Muscle layer of duodenum (tissue), 2 donors: ENCODE results near the gene CMTM7.
"Not testable (repeated sequence)": the region's sequence is repeated elsewhere in the genome, so short reads cannot be mapped to it uniquely, and the experiment has no call there.

ENCODE experiments used
- H3K27ac ChIP-seq: one replicate; pipeline ENCODE4 v1.7.0; 2013; ENCODE audit warnings: mild to moderate bottlenecking, low read length
- H3K27me3 ChIP-seq: one replicate; pipeline ENCODE4 v1.7.0; 2013; ENCODE audit warnings: low read depth, mild to moderate bottlenecking, control low read depth, low read length
- H3K36me3 ChIP-seq, 2 donors: one replicate each; pipeline ENCODE4 v1.7.0; 2013; ENCODE audit warnings: low read length in 2 of 2, control low read depth in 1 of 2, mild to moderate bottlenecking in 1 of 2; ENCODE audit not compliant: insufficient read depth in 2 of 2, control insufficient read depth in 1 of 2
- H3K4me1 ChIP-seq, 2 donors: one replicate each; pipeline ENCODE4 v1.7.0; 2013; ENCODE audit warnings: low read length in 2 of 2, mild to moderate bottlenecking in 2 of 2, control low read depth in 1 of 2, moderate library complexity in 1 of 2; ENCODE audit not compliant: insufficient read depth in 2 of 2, control insufficient read depth in 1 of 2
- H3K4me3 ChIP-seq, 2 donors: one replicate each; pipeline ENCODE4 v1.7.0; 2013; ENCODE audit warnings: low read length in 2 of 2, low read depth in 1 of 2, mild to moderate bottlenecking in 1 of 2
- H3K9me3 ChIP-seq, 2 donors: one replicate each; pipeline ENCODE4 v1.7.0; 2013; ENCODE audit warnings: low read length in 2 of 2, control low read depth in 1 of 2, mild to moderate bottlenecking in 1 of 2; ENCODE audit not compliant: control insufficient read depth in 1 of 2
- donor health status: healthy.

The CMTM7 gene

GRCh38 chr3:32384938-32385337 is 6.7 kb upstream of the CMTM7 start:
- Histone ChIP-seq H3K4me3 (no peak overlapping the region), H3K27me3 (no peaks in the 10 kb centered on the region), H3K4me1 (no peaks in the 10 kb centered on the region), H3K9me3 (no peaks in the 10 kb centered on the region), H3K27ac (no peak overlapping the region), H3K36me3 (no peaks in the 10 kb centered on the region)

- H3K36me3 ChIP-seq: no peaks in the 10 kb centered on the region
- H3K9me3 ChIP-seq: no peaks in the 10 kb centered on the region
- H3K4me3 ChIP-seq: no peak overlapping the region
- H3K27ac ChIP-seq: no peak overlapping the region
- H3K4me1 ChIP-seq: peaks cover 0 to 4% of the 10 kb centered on the region in 2 donors
- H3K27me3 ChIP-seq: no peaks in the 10 kb centered on the region
Observed at GRCh38 chr3:32387512-32387911, 4.1 kb upstream of the CMTM7 start.

GRCh38 chr3:32389577-32389976 is 2.1 kb upstream of the CMTM7 start:
- not testable (repeated sequence) for H3K9me3 ChIP-seq, H3K27me3 ChIP-seq, H3K4me3 ChIP-seq, H3K36me3 ChIP-seq, H3K4me1 ChIP-seq, H3K27ac ChIP-seq

GRCh38 chr3:32392536-32393302 is 1.1 kb downstream of the CMTM7 start:
- Histone ChIP-seq H3K9me3 (no peaks in the 10 kb centered on the region), H3K36me3 (no peaks in the 10 kb centered on the region), H3K27me3 (no peaks in the 10 kb centered on the region), H3K4me3 (peak overlapping the region; percentile 45 to 78), H3K4me1 (peaks cover 0 to 4% of the 10 kb centered on the region in 2 donors), H3K27ac (peak overlapping the region; percentile 66)

- H3K27me3 ChIP-seq: no peaks in the 10 kb centered on the region
- H3K9me3 ChIP-seq: no peaks in the 10 kb centered on the region
- H3K4me1 ChIP-seq: peaks cover 0 to 8% of the 10 kb centered on the region in 2 donors
- no peak overlapping the region for H3K4me3 ChIP-seq
- no peak overlapping the region for H3K27ac ChIP-seq
- H3K36me3 ChIP-seq: no peaks in the 10 kb centered on the region
Observed at GRCh38 chr3:32395496-32395895, 3.8 kb downstream of the CMTM7 start.

- Histone ChIP-seq H3K4me1 (peaks cover 7 to 9% of the 10 kb centered on the region in 2 donors), H3K36me3 (no peaks in the 10 kb centered on the region), H3K9me3 (no peaks in the 10 kb centered on the region), H3K27me3 (no peaks in the 10 kb centered on the region), H3K4me3 (no peak overlapping the region), H3K27ac (no peak overlapping the region)
Observed at GRCh38 chr3:32397941-32398340, 6.3 kb downstream of the CMTM7 start.

GRCh38 chr3:32398531-32398930 is 6.9 kb downstream of the CMTM7 start:
- Histone ChIP-seq H3K9me3 (no peaks in the 10 kb centered on the region), H3K4me3 (no peak overlapping the region), H3K27ac (no peak overlapping the region), H3K36me3 (no peaks in the 10 kb centered on the region), H3K27me3 (no peaks in the 10 kb centered on the region), H3K4me1 (peaks cover 7 to 9% of the 10 kb centered on the region in 2 donors)

- H3K27me3 ChIP-seq: no peaks in the 10 kb centered on the region
- H3K4me1 ChIP-seq: peaks cover 7 to 9% of the 10 kb centered on the region in 2 donors
- H3K36me3 ChIP-seq: no peaks in the 10 kb centered on the region
- H3K27ac ChIP-seq: no peak overlapping the region
- H3K9me3 ChIP-seq: no peaks in the 10 kb centered on the region
- H3K4me3 ChIP-seq: no peak overlapping the region
Observed at GRCh38 chr3:32399030-32399620, 7.5 kb downstream of the CMTM7 start.

- H3K36me3 ChIP-seq: no peaks in the 10 kb centered on the region
- no peaks in the 10 kb centered on the region for H3K27me3 ChIP-seq
- peak overlapping the region; percentile 50 to 75 for H3K4me3 ChIP-seq
Observed at GRCh38 chr3:32401126-32401525, 9.5 kb downstream of the CMTM7 start.

GRCh38 chr3:32401556-32402081 is 10.0 kb downstream of the CMTM7 start:
- H3K27ac ChIP-seq: peak overlapping the region; percentile 51
- peak overlapping the region; percentile 50 to 75 for H3K4me3 ChIP-seq
- H3K4me1 ChIP-seq: peaks cover 7 to 18% of the 10 kb centered on the region in 2 donors
- no peaks in the 10 kb centered on the region for H3K9me3 ChIP-seq
- H3K36me3 ChIP-seq: no peaks in the 10 kb centered on the region
- H3K27me3 ChIP-seq: no peaks in the 10 kb centered on the region

More at GRCh38 chr3:32401126-32401525, 9.5 kb downstream of the CMTM7 start:
- Histone ChIP-seq H3K27ac (no peak overlapping the region), H3K9me3 (no peaks in the 10 kb centered on the region), H3K4me1 (peaks cover 7 to 18% of the 10 kb centered on the region in 2 donors)

GRCh38 chr3:32403663-32404062 is 12.0 kb downstream of the CMTM7 start:
- no peak overlapping the region for H3K27ac ChIP-seq
- peaks cover 7 to 18% of the 10 kb centered on the region in 2 donors for H3K4me1 ChIP-seq
- H3K9me3 ChIP-seq: no peaks in the 10 kb centered on the region

More at GRCh38 chr3:32403663-32404062, 12.0 kb downstream of the CMTM7 start:
- Histone ChIP-seq H3K27me3 (no peaks in the 10 kb centered on the region), H3K36me3 (no peaks in the 10 kb centered on the region), H3K4me3 (no peak overlapping the region)
